Fibroblast of upper back skin (primary cell): ENCODE data around the gene ACSL3.
"Not testable (repeated sequence)": the region's sequence is repeated elsewhere in the genome, so short reads cannot be mapped to it uniquely, and the experiment has no call there.

Experiments
- DNase-seq: peaks from one replicate; pipeline ENCODE4 v3.0.0-alpha.2; 2013

ACSL3 gene

DNA sequence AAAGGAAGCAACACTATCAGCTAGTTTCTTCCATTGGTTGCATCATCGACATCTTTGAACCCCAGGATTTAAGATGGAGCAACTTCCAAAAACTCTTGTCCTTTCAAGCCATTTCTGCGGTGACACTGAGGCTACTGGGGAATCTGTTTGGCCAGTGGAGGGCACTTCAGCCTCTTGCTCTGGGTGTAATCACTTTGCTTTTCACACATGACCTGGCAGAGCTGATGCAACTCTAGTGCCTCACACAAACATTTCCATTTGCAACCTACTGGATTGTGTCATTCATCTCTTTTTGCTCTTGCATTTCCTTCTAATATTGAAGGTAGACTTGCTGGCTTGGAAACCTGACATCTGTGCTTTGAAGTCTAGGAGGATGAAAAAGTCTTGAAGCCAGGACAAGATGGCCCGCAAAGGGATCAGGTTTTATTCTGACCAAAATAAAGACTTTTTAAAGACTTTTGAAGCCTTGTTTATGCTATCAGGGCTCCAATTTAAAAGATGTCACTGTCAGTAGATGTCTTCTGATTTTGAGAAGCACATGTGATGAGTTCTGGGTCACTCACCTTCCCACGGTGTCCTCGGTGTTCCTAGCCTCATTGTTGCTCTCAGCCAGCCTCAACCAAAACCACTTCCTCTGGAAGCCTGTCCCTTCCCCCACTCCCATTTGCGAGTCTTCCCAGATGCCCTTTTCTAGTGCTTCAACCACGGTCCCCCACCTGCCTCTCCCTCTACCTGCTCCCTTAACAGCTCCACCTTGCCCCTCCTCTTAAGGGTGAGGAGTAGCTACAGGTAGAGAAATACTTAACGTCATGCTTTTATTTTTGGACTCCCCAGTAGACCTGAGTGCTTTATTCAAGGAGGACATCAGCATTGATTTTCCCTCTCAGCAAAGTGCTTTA lies 121.4 kb downstream of the ACSL3 start:
- DNase-seq = peak; percentile 89

DNA sequence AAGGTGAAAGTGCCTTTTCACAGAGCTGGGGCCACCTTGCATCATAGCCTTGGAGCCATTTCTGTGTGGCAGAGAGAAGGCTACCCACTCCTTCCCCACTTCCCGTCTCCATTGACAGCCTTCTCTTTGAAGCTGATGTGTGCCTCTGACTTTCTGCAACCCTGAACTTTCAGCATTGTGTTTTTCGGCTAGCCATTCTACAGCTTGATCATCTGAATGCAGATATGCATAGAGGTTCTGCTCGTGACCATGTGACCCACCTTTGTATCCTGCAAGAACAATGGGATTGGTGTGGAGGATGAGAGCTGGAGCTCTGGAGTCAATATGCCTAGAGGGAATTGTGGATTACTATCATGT lies 122.1 kb downstream of the ACSL3 start:
- no peak for DNase-seq

DNA sequence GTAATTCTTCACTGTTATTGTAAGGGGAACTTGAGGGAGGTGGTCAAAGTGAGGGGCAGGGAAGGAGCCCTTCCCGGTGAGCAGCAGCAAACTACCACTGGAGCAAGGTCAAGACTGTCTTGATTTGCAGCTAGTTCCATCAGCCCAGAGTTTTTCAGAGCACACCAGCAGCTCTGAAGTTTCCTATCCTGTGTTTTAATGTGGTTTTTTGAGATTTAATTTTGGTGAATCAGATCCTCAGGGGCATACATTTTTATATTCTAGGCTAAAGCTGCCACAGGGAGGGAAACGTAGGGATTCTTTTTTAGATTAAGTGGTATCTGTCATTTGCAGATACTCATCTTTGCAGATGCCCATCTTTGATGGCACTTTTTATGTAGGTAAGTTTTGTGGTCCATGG lies 124.1 kb downstream of the ACSL3 start:
- DNase-seq = peak; percentile 50

DNA sequence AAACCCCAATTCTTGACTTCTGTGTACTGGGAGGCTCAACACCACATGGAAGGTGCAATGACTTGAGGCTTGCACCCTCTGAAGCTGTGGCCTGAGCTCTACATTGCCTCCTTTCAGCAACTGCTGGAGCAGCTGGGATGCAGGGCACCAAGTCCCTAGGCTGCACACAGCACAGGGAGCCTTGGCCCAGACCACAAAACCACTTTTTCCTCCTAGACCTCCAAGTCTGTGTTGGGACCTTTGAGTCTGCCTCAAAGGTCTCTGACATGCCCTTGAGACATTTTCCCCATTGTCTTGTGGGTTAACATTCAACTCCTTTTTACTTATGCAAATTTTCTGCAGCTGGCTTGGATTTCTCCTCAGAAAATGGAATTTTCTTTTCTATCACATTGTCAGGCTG lies 128.6 kb downstream of the ACSL3 start:
- no peak for DNase-seq

DNA sequence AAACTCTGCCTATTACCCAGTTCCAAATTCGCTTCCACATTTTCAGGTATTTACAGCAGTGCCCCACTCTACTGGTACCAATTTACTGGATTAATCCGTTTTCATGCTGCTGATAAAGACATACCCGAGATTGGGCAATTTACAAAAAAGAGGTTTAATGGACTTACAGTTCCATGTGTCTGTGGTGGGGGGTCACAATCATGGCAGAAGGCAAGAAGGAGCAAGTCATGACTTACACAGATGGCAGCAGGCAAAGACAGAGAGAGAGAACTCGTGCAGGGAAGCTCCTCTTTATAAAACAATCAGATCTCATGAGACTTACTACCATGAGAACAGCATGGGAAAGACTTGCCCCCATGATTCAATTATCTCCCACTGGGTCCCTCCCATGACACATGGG lies 129.4 kb downstream of the ACSL3 start:
- DNase-seq = not testable (repeated sequence)

DNA sequence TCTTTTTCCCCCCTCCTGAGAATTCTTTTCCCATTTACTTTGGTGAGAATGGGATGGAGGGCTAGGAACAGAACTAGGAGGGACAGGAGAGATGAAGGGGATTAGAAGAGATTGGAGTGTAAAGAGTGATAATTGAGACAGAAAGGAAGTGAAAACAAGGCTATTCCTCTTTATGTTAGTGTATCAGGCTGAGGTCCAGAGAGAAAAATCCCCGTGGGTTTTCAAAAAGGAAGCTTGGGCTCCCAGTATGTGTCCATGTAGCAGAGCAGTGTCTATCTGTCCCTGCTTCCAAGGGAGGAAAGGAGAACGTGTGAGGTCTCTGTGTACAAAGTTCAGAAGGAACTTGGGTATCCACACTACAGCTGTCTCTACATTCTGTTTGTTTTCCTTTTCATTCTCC lies 131.3 kb downstream of the ACSL3 start:
- no peak for DNase-seq
